Measurements from ENCODE around the gene SND1. TPM values are rescaled to one million over a fixed set of nuclear protein-coding genes. Genes with fewer than 3 reads are reported as not detected.

The SND1 gene
- total and polyA plus RNA-seq, 4 donors: 59.4 to 214 (median 84.1) TPM

DNA sequence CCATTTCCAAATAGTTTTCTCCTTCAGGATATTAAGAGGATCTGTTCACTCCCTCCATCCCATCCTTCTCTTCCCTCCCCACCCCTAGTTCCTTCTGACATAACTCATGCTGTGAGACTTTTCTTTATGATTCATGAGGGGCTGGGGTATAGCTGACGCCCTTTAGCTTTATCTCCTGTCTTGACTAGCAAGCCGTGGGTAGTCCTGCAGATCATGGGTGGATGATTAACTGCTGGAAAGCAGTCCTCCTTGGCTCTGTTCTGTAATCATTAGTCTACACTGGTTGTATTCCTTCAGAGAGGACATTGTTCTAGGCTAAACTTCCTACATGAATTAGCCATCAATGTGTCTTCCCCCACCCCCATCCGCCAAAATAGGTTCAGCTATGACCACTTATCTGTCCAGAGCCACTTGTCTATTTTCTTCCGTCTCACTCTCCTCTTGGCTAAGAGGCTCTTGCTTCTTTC is 243.9 kb downstream of the SND1 start:
- H3K4me1 ChIP-seq (ENCODE audit: control insufficient read depth in 4 of 4, insufficient read depth in 4 of 4, low read length in 3 of 4): peaks cover 0 to 7% (median 3%) of the 10 kb centered on the region in 4 donors
- WGBS: 88% methylated on average over 4 of the region's 4 CpGs

DNA sequence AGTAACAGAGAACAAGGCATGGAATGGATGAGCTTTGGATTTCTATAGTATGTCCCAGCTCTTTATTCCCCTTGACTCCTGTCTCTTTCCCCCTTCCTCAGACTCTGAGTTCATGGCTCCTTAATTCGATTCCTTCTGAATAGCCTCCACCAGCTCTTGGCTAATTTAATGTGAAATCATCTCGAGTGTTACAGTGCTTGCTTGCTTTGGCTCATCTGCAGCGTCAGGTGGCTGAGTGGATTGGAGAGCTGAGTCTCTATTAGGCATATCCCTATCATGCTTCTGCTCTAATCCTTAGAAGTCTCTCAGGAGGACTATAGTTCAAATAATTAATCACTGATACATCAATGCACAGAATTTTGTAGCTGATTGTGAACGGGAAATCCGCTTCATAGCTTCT is 244.7 kb downstream of the SND1 start:
- H3K36me3 ChIP-seq (ENCODE audit: control insufficient read depth in 4 of 4, insufficient read depth in 3 of 4, low read depth in 1 of 4, low read length in 3 of 4): peaks cover 0 to 5% (median under 1%) of the 10 kb centered on the region in 4 donors
- no peaks in the 10 kb centered on the region for H3K27me3 ChIP-seq (ENCODE audit: control insufficient read depth in 4 of 4, insufficient read depth in 4 of 4, low read length in 3 of 4)
- no peak overlapping the region for H3K4me3 ChIP-seq (ENCODE audit: low read depth in 1 of 3, low read length in 3 of 3)
- H3K4me1 ChIP-seq (ENCODE audit: control insufficient read depth in 4 of 4, insufficient read depth in 4 of 4, low read length in 3 of 4): peaks cover 0 to 15% (median 11%) of the 10 kb centered on the region in 4 donors
- no peaks in the 10 kb centered on the region for H3K9me3 ChIP-seq (ENCODE audit: control insufficient read depth in 4 of 4, low read length in 3 of 4)
- WGBS: 92% methylated on average over 5 of the region's 5 CpGs
- no peak for DNase-seq (ENCODE audit: low spot score)
- H3K27ac ChIP-seq (ENCODE audit: low read depth in 1 of 2, low read length in 2 of 2): no peak overlapping the region
- no peak overlapping the region for H3K9ac ChIP-seq (ENCODE audit: low read depth in 1 of 2, low read length in 2 of 2)
- TF ChIP-seq HNF4G (IDR thresholded peaks at IDR 0.05) (no peak), EGR1 (IDR thresholded peaks at IDR 0.05; ENCODE audit: low read depth in 2 of 2) (no peak), FOXA1 (IDR thresholded peaks at IDR 0.05) (no peak), TAF1 (conservative IDR thresholded peaks at IDR 0.05) (no peak), SP1 (IDR thresholded peaks at IDR 0.05) (no peak), RAD21 (IDR thresholded peaks at IDR 0.05) (no peak)
- TF ChIP-seq, protein P1, sequence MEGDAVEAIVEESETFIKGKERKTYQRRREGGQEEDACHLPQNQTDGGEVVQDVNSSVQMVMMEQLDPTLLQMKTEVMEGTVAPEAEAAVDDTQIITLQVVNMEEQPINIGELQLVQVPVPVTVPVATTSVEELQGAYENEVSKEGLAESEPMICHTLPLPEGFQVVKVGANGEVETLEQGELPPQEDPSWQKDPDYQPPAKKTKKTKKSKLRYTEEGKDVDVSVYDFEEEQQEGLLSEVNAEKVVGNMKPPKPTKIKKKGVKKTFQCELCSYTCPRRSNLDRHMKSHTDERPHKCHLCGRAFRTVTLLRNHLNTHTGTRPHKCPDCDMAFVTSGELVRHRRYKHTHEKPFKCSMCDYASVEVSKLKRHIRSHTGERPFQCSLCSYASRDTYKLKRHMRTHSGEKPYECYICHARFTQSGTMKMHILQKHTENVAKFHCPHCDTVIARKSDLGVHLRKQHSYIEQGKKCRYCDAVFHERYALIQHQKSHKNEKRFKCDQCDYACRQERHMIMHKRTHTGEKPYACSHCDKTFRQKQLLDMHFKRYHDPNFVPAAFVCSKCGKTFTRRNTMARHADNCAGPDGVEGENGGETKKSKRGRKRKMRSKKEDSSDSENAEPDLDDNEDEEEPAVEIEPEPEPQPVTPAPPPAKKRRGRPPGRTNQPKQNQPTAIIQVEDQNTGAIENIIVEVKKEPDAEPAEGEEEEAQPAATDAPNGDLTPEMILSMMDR (IDR thresholded peaks at IDR 0.05; ENCODE audit: low read depth, low read length, missing input control): no peak

More for the DNA sequence above, 243.9 kb downstream of the SND1 start:
- Histone ChIP-seq H3K9ac (ENCODE audit: low read depth in 1 of 2, low read length in 2 of 2) (no peak overlapping the region), H3K4me3 (ENCODE audit: low read depth in 1 of 3, low read length in 3 of 3) (no peak overlapping the region), H3K9me3 (ENCODE audit: control insufficient read depth in 4 of 4, low read length in 3 of 4) (no peaks in the 10 kb centered on the region), H3K27me3 (ENCODE audit: control insufficient read depth in 4 of 4, insufficient read depth in 4 of 4, low read length in 3 of 4) (no peaks in the 10 kb centered on the region), H3K36me3 (ENCODE audit: control insufficient read depth in 4 of 4, insufficient read depth in 3 of 4, low read depth in 1 of 4, low read length in 3 of 4) (peaks cover 0 to 5% (median under 1%) of the 10 kb centered on the region in 4 donors), H3K27ac (ENCODE audit: low read depth in 1 of 2, low read length in 2 of 2) (no peak overlapping the region)
- TF ChIP-seq SP1 (IDR thresholded peaks at IDR 0.05) (no peak), TAF1 (conservative IDR thresholded peaks at IDR 0.05) (no peak)
- TF ChIP-seq, protein P1 (IDR thresholded peaks at IDR 0.05; ENCODE audit: low read depth, low read length, missing input control): no peak
- DNase-seq (ENCODE audit: low spot score): no peak

DNA sequence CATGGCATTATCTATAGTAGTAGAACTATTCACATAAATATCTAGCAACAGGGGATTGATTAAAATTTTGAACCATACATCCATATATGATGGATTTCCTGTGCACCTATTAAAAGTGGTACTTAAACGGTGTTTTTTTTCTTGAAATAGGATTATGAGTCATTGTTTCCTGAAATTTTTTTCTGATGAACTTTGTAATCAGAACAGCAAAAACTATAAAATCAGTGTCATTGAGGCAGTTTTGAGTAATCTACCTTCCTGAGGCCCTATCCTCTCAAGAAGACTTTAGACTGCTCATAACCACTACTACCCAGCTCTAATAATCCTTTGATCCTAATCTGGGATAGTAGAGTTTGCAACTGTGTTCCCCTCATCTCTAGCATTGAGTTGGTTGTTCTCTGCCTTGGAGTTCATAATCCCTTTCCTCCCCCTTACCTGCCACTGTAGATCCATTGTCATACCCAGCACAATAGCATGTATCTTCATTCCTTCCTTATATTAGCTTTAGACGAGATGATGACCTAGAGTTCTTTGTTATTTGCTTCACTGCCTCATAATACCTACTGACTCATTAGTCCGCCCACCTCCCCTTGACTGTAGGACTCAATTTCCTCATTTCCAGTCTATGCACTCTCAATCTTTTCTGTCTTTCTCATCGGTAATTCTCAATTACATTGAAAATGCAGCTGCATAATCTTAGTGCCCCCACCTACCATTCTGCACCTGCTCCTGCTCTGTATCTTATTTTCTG is 245.9 kb downstream of the SND1 start:
- no peak overlapping the region for H3K27ac ChIP-seq (ENCODE audit: low read depth in 1 of 2, low read length in 2 of 2)
- H3K36me3 ChIP-seq (ENCODE audit: control insufficient read depth in 4 of 4, insufficient read depth in 3 of 4, low read depth in 1 of 4, low read length in 3 of 4): peaks cover 0 to 2% (median 0%) of the 10 kb centered on the region in 4 donors
- DNase-seq (ENCODE audit: low spot score): no peak

More for the DNA sequence above, 245.9 kb downstream of the SND1 start:
- no peak overlapping the region for H3K4me3 ChIP-seq (ENCODE audit: low read depth in 1 of 3, low read length in 3 of 3)
- TF ChIP-seq YY1 (IDR thresholded peaks at IDR 0.05): no peak
- TF ChIP-seq GABPA (IDR thresholded peaks at IDR 0.05 in 1 of 2, conservative IDR thresholded peaks at IDR 0.05 in 1 of 2): no peak
- TF ChIP-seq FOXA1 (IDR thresholded peaks at IDR 0.05): no peak
- TF ChIP-seq HNF4G (IDR thresholded peaks at IDR 0.05): no peak
- TF ChIP-seq, protein P2, sequence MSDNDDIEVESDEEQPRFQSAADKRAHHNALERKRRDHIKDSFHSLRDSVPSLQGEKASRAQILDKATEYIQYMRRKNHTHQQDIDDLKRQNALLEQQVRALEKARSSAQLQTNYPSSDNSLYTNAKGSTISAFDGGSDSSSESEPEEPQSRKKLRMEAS (IDR thresholded peaks at IDR 0.05): no peak
- no peak for TF ChIP-seq NR2F2 (IDR thresholded peaks at IDR 0.05)
- TF ChIP-seq, protein P1 (IDR thresholded peaks at IDR 0.05; ENCODE audit: low read depth, low read length, missing input control): no peak
- no peak for TF ChIP-seq RAD21 (IDR thresholded peaks at IDR 0.05)
- TF ChIP-seq EGR1 (IDR thresholded peaks at IDR 0.05; ENCODE audit: low read depth in 2 of 2): no peak
- H3K27me3 ChIP-seq (ENCODE audit: control insufficient read depth in 4 of 4, insufficient read depth in 4 of 4, low read length in 3 of 4): no peaks in the 10 kb centered on the region
- H3K4me1 ChIP-seq (ENCODE audit: control insufficient read depth in 4 of 4, insufficient read depth in 4 of 4, low read length in 3 of 4): peaks cover 0 to 22% (median 17%) of the 10 kb centered on the region in 4 donors
- 88% methylated on average over 4 of the region's 4 CpGs for WGBS
- H3K9me3 ChIP-seq (ENCODE audit: control insufficient read depth in 4 of 4, low read length in 3 of 4): no peaks in the 10 kb centered on the region
- no peak overlapping the region for H3K9ac ChIP-seq (ENCODE audit: low read depth in 1 of 2, low read length in 2 of 2)

Measured in liver (tissue), 9 donors.